OCI-LY3 (cell line): Measurements from ENCODE around the gene CTSE.
A peak's percentile ranks its signal among the peaks of the same experiment; 100 is the strongest.

Source experiments
- CTCF ChIP-seq: fragments of 200-600, 300-600 bp; sonication (generic); IDR thresholded peaks from 2 replicates; pipeline ENCODE4 v1.5.1; 2014; ENCODE audit warnings: antibody characterized with exemption, low read length, low read depth
- EZH2phosphoT487 ChIP-seq: fragments of 200-600 bp; shearing (Covaris generic); IDR thresholded peaks from 2 replicates; pipeline ENCODE4 v1.6.1; 2018; ENCODE audit warnings: antibody characterized with exemption, mixed run types, low read depth

GRCh38 chr1:206048582-206048981 is 24.9 kb upstream of the CTSE start:
- 0 out of 2 replicates have a peak, but pooled peaks have one; percentile 3 for TF ChIP-seq CTCF
- TF ChIP-seq EZH2phosphoT487 = no peak
